Neural progenitor cell (in vitro differentiated cells): ENCODE data around the gene CDRT15. TPM values are rescaled to one million over a fixed set of nuclear protein-coding genes. Genes with fewer than 3 reads are reported as not detected.

Experiments used
- DNase-seq: peaks from one replicate; pipeline ENCODE4 v3.0.0-alpha.2; 2016; ENCODE audit warnings: low spot score
- H2AFZ ChIP-seq: fragments of 200-600 bp; sonication (generic); replicated peaks from 2 replicates; pipeline ENCODE4 v1.6.1; 2016; ENCODE audit warnings: antibody characterized with exemption
- H3F3A ChIP-seq: fragments of 200-600 bp; sonication (generic); 2 replicates; pipeline ENCODE4 v1.6.1; 2016; ENCODE audit warnings: antibody characterized with exemption, low read depth
- H3K27ac ChIP-seq: fragments of 200-600 bp; sonication (generic); 2 replicates; pipeline ENCODE4 v1.5.1; 2016; ENCODE audit warnings: mild to moderate bottlenecking
- H3K27me3 ChIP-seq: fragments of 200-600 bp; sonication (generic); 2 replicates; pipeline ENCODE4 v1.6.1; 2016; ENCODE audit warnings: mild to moderate bottlenecking, moderate library complexity
- H3K36me3 ChIP-seq: fragments of 200-600 bp; sonication (generic); 2 replicates; pipeline ENCODE4 v1.5.1; 2016
- H3K4me1 ChIP-seq: fragments of 200-600 bp; sonication (generic); 2 replicates; pipeline ENCODE4 v1.6.1; 2016; ENCODE audit warnings: mixed run types
- H3K4me2 ChIP-seq: fragments of 200-600 bp; sonication (generic); 2 replicates; pipeline ENCODE4 v1.6.1; 2016
- H3K4me3 ChIP-seq: fragments of 200-600 bp; sonication (generic); 2 replicates; pipeline ENCODE4 v1.5.1; 2016
- H3K79me2 ChIP-seq: fragments of 200-600 bp; sonication (generic); 2 replicates; pipeline ENCODE4 v1.6.1; 2016; ENCODE audit warnings: low read depth
- H3K9ac ChIP-seq: fragments of 200-600 bp; sonication (generic); 2 replicates; pipeline ENCODE4 v1.6.1; 2016
- H3K9me3 ChIP-seq: fragments of 200-600 bp; sonication (generic); 2 replicates; pipeline ENCODE4 v1.5.1; 2016; ENCODE audit warnings: low read depth
- H4K20me1 ChIP-seq: fragments of 200-600 bp; sonication (generic); 2 replicates; pipeline ENCODE4 v1.6.1; 2016; ENCODE audit warnings: low read depth
- H3K27ac Mint-ChIP-seq: 3 replicates; pipeline ENCODE4 v1.8.0; 2021; ENCODE audit warnings: mixed read lengths
- H3K27me3 Mint-ChIP-seq: 2 replicates; pipeline ENCODE4 v1.8.0; 2022; ENCODE audit warnings: low read depth, mild to moderate bottlenecking, inconsistent platforms, moderate library complexity, mixed read lengths; ENCODE audit not compliant: insufficient read depth
- H3K36me3 Mint-ChIP-seq: 3 replicates; pipeline ENCODE4 v1.8.0; 2021; ENCODE audit warnings: mixed read lengths
- H3K4me1 Mint-ChIP-seq: 3 replicates; pipeline ENCODE4 v1.8.0; 2021; ENCODE audit warnings: mixed read lengths
- H3K4me3 Mint-ChIP-seq: 3 replicates; pipeline ENCODE4 v1.8.0; 2021; ENCODE audit warnings: mild to moderate bottlenecking, moderate library complexity, mixed read lengths
- H3K9me3 Mint-ChIP-seq: 3 replicates; pipeline ENCODE4 v1.8.0; 2020; ENCODE audit warnings: mixed read lengths
- EZH2 ChIP-seq: fragments of 200-600 bp; sonication (generic); IDR thresholded peaks from 2 replicates; pipeline ENCODE4 v1.6.1; 2017; ENCODE audit warnings: antibody characterized with exemption, mild to moderate bottlenecking, moderate library complexity
- EZH2phosphoT487 ChIP-seq: fragments of 200-600 bp; sonication (generic); IDR thresholded peaks from 2 replicates; pipeline ENCODE4 v1.6.1; 2017; ENCODE audit warnings: antibody characterized with exemption
- total RNA-seq: library from RNA; depleted of rRNA; stranded (reverse); fragments of >200 nt; gene quantifications from 2 replicates; pipeline ENCODE4 v1.2.3, GENCODE V29; 2015; ENCODE audit warnings: low replicate concordance
- TF ChIP-seq, protein P1 (sequence below): fragments of 200-600 bp; sonication (generic); IDR thresholded peaks from 2 replicates; pipeline ENCODE4 v1.5.1; 2017; ENCODE audit warnings: antibody characterized with exemption, mild to moderate bottlenecking

Gene CDRT15
- total RNA-seq, 1 donor from 2014 or later, result not detected

DNA sequence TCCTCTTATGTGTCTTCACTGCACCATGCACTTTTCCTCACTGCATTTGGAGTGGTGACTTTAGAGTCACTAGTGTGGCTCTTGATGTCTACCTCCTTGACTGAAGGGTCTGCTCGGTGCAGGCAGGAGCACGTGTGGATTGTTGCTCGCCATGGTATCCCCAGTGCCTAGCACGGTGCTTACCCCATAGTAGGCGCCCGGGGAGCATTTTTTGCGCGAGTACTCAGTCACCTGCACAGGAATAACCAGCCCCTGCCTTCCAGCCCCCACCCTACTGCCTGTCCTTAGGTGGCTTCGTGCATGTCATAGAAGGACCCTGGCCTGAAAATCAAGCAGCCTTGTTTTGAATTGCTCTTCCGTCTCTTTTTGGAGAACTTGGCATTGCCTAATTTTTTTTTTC lies 31.3 kb downstream of the CDRT15 start:
- H3K27ac ChIP-seq, result no peak overlapping the region
- DNase-seq, result no peak
- TF ChIP-seq EZH2phosphoT487 (no peak), EZH2 (no peak)
- TF ChIP-seq, protein P1, sequence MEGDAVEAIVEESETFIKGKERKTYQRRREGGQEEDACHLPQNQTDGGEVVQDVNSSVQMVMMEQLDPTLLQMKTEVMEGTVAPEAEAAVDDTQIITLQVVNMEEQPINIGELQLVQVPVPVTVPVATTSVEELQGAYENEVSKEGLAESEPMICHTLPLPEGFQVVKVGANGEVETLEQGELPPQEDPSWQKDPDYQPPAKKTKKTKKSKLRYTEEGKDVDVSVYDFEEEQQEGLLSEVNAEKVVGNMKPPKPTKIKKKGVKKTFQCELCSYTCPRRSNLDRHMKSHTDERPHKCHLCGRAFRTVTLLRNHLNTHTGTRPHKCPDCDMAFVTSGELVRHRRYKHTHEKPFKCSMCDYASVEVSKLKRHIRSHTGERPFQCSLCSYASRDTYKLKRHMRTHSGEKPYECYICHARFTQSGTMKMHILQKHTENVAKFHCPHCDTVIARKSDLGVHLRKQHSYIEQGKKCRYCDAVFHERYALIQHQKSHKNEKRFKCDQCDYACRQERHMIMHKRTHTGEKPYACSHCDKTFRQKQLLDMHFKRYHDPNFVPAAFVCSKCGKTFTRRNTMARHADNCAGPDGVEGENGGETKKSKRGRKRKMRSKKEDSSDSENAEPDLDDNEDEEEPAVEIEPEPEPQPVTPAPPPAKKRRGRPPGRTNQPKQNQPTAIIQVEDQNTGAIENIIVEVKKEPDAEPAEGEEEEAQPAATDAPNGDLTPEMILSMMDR, result no peak

DNA sequence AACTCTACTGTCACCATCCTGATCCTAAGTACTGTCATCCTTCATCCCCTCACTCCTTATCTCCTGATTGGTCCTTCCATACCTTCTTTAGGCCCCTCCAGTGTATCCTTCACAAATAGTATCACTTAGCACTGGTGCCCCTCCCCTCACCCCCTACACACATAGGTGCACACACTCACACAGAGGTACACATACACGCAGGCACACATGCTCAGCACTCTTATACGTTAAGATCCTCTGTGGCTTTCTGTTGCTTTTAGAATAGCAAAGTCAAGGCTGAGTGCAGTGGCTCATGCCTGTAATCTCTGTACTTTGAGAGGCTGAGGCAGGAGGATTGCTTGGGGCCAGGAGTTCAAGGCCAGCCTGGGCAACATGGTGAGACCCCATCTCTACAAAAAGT lies 32.1 kb downstream of the CDRT15 start:
- Histone ChIP-seq H3K4me1 (no peaks in the 10 kb centered on the region), H3K27me3 (no peaks in the 10 kb centered on the region), H3K9ac (no peak overlapping the region), H3K79me2 (no peaks in the 10 kb centered on the region), H4K20me1 (peaks cover 4% of the 10 kb centered on the region), H3K4me2 (no peak overlapping the region), H3K36me3 (no peaks in the 10 kb centered on the region), H3F3A (no peaks in the 10 kb centered on the region), H3K27ac (no peak overlapping the region), H2AFZ (no peak overlapping the region), H3K9me3 (no peaks in the 10 kb centered on the region), H3K4me3 (no peak overlapping the region)
- H3K9me3 Mint-ChIP-seq, result no peaks in the 10 kb centered on the region
- peaks cover 2% of the 10 kb centered on the region for H3K4me1 Mint-ChIP-seq
- H3K27me3 Mint-ChIP-seq, result peaks cover under 1% of the 10 kb centered on the region
- peaks cover 10% of the 10 kb centered on the region for H3K36me3 Mint-ChIP-seq
- DNase-seq, result no peak
- no peak overlapping the region for H3K27ac Mint-ChIP-seq
- no peak for TF ChIP-seq EZH2phosphoT487
- TF ChIP-seq EZH2, result no peak
- TF ChIP-seq, protein P1, result no peak
- H3K4me3 Mint-ChIP-seq, result no peak overlapping the region

More for the DNA sequence above, 31.3 kb downstream of the CDRT15 start:
- Mint-ChIP-seq H3K9me3 (no peaks in the 10 kb centered on the region), H3K4me3 (no peak overlapping the region), H3K27ac (no peak overlapping the region), H3K27me3 (no peaks in the 10 kb centered on the region), H3K4me1 (peaks cover 2% of the 10 kb centered on the region), H3K36me3 (peaks cover 12% of the 10 kb centered on the region)
- Histone ChIP-seq H3K9ac (no peak overlapping the region), H3K36me3 (no peaks in the 10 kb centered on the region), H3K4me3 (no peak overlapping the region), H3K79me2 (no peaks in the 10 kb centered on the region), H3K4me1 (no peaks in the 10 kb centered on the region), H3F3A (no peaks in the 10 kb centered on the region), H4K20me1 (peaks cover 4% of the 10 kb centered on the region), H2AFZ (no peak overlapping the region), H3K9me3 (no peaks in the 10 kb centered on the region), H3K27me3 (no peaks in the 10 kb centered on the region), H3K4me2 (no peak overlapping the region)

DNA sequence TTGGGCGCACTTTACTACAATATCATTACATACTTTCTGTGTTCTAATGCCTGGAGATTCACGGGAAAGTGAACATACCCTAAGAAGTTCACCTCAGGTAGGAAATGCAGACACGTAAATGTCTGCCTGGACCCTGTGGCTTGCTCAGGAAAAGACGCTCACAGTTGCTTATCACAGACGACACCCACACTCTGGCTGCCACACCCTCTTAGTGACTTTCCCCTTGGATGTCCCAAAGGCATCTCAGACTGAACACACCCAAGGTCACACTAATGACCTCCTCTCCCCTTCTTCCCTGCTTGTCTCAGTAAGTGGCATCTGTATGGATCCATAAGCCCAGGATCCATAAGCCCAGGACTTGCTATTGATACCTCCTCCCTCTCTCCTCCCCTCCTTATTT lies 32.6 kb downstream of the CDRT15 start:
- Histone ChIP-seq H3K4me1 (no peaks in the 10 kb centered on the region), H3F3A (no peaks in the 10 kb centered on the region), H3K9ac (no peak overlapping the region), H3K27ac (no peak overlapping the region), H3K4me3 (no peak overlapping the region), H4K20me1 (peaks cover 4% of the 10 kb centered on the region), H3K79me2 (no peaks in the 10 kb centered on the region), H2AFZ (no peak overlapping the region), H3K9me3 (no peaks in the 10 kb centered on the region), H3K36me3 (no peaks in the 10 kb centered on the region), H3K27me3 (no peaks in the 10 kb centered on the region), H3K4me2 (no peak overlapping the region)
- peaks cover 12% of the 10 kb centered on the region for H3K36me3 Mint-ChIP-seq
- peaks cover 2% of the 10 kb centered on the region for H3K4me1 Mint-ChIP-seq
- TF ChIP-seq EZH2, result no peak
- TF ChIP-seq, protein P1, result no peak
- no peak for TF ChIP-seq EZH2phosphoT487
- no peak for DNase-seq
- no peak overlapping the region for H3K27ac Mint-ChIP-seq
- H3K4me3 Mint-ChIP-seq, result no peak overlapping the region
- no peaks in the 10 kb centered on the region for H3K9me3 Mint-ChIP-seq
- peaks cover 2% of the 10 kb centered on the region for H3K27me3 Mint-ChIP-seq
